Dermis blood vessel endothelial cell (primary cell): ENCODE results near the gene LY6G5B. TPM values are rescaled to one million over a fixed set of nuclear protein-coding genes. Genes with fewer than 3 reads are reported as not detected.
"Not testable (repeated sequence)": the region's sequence is repeated elsewhere in the genome, so short reads cannot be mapped to it uniquely, and the experiment has no call there.

Source experiments
- DNase-seq: peaks from one replicate; pipeline ENCODE4 v3.0.0; 2010
- total RNA-seq: library from RNA; depleted of rRNA; stranded (reverse); fragments of >200 nt; gene quantifications from 2 replicates; pipeline ENCODE4 v1.2.3, GENCODE V29; 2014

The LY6G5B gene
- total RNA-seq, 1 donor from 2014 or later = 3.2 TPM

- no peak for DNase-seq
These were observed 21.9 kb downstream of the LY6G5B start for GRCh38 chr6:31691564-31692108.

- no peak for DNase-seq
These were observed 22.6 kb downstream of the LY6G5B start for GRCh38 chr6:31692353-31692752.

GRCh38 chr6:31692886-31693285 is 23.1 kb downstream of the LY6G5B start:
- no peak for DNase-seq

GRCh38 chr6:31693535-31693934 is 23.8 kb downstream of the LY6G5B start:
- no peak for DNase-seq

GRCh38 chr6:31697555-31697954 is 27.8 kb downstream of the LY6G5B start:
- no peak for DNase-seq

GRCh38 chr6:31700740-31701401 is 31.1 kb downstream of the LY6G5B start:
- no peak for DNase-seq

DNA sequence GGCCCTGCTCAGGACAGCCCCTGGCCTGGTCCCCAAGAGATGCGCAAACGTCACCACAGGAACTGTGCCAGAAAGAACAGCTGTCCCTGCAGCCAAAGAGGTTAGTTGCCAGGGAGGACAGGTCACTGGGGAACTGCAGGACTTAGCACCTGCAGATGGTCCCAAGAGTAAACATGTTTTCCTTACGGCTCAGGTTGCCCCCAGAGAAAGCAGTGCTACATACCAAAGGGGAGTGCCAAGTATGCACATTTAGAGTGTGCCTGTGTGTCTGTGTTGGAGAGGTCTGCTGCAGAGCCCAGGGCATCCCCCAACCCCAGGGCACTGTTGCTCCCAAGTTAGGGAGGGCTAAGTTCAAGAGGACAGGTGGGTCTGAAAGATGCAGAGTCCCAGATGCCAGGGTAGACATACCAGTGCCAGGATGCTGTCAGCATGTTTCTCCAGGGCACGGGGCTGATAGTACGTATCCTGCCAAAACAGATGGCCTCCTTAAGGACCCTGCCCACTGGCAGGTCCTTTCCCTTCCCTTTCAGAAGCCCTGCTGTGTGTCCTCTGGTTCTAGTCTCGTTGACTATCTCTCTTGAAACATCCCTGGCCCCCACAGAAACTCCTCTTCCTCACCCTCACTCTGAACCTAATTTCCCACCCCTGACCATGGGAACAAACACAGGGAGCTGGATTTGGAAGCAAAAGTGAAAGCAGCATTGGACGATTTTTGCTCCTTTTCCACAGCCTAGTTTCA is 32.1 kb downstream of the LY6G5B start:
- DNase-seq = peak; percentile 37

DNA sequence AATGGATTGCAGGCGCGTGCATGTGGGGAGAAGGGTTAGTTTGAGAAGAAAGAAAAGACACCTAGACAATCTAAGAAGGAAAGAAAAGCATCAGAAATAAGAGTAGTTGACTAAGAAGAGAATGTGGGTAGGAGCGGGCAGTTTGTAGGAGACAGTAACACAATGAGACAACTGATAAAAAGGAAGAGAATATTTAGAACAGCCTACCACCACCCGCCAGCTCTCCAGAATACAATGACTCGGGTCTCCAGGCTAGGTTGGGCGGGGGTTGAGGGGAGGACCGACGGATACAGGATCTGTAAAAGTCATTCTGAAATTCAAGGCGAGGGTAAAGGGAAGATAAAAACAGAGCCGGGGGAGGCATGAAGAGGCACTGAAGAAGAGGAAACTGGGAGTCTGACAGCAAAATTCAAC is 32.6 kb downstream of the LY6G5B start:
- DNase-seq = peak; percentile 50

GRCh38 chr6:31702819-31703716 is 33.3 kb downstream of the LY6G5B start, which contains the start of gene ABHD16A:
Gene ABHD16A, minus strand, starts transcription at chr6:31703324. Its CDS starts 43 bp downstream, at chr6:31703281.
- DNase-seq = peak; percentile 99

GRCh38 chr6:31705931-31706330 is 36.2 kb downstream of the LY6G5B start:
- no peak for DNase-seq

GRCh38 chr6:31706599-31706998 is 36.8 kb downstream of the LY6G5B start, which contains the start of gene LY6G6F:
Gene LY6G6F, plus strand, starts transcription at chr6:31706866. Its CDS starts 41 bp downstream, at chr6:31706907.
- no peak for DNase-seq

DNA sequence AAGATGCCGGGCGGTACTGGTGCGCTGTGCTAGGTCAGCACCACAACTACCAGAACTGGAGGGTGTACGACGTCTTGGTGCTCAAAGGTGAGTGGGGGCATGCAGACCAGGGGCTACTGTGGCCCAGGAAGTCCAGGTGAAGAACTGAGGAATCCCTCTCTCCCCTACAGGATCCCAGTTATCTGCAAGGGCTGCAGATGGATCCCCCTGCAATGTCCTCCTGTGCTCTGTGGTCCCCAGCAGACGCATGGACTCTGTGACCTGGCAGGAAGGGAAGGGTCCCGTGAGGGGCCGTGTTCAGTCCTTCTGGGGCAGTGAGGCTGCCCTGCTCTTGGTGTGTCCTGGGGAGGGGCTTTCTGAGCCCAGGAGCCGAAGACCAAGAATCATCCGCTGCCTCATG is 37.9 kb downstream of the LY6G5B start:
- no peak for DNase-seq

DNA sequence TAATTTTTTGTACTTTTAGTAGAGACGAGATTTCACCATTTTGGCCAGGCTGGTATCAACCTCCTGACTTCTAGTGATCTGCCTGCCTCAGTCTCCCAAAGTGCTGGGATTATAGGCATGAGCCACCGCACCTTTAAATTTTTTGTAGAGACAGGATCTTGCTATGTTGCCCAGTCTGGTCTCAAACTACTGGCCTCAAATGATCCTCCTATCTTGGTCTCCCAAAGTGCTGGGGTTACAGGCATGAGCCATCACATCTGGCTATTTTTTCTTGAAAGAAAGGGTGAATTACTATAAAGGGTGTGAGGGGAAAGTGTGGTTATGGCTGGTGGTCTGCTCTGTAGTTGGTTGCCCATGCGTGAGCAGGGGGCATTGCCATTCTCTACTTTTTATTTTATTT is 38.4 kb downstream of the LY6G5B start:
- DNase-seq = no peak

- DNase-seq = not testable (repeated sequence)
These were observed 39.4 kb downstream of the LY6G5B start for GRCh38 chr6:31709157-31709556.

DNA sequence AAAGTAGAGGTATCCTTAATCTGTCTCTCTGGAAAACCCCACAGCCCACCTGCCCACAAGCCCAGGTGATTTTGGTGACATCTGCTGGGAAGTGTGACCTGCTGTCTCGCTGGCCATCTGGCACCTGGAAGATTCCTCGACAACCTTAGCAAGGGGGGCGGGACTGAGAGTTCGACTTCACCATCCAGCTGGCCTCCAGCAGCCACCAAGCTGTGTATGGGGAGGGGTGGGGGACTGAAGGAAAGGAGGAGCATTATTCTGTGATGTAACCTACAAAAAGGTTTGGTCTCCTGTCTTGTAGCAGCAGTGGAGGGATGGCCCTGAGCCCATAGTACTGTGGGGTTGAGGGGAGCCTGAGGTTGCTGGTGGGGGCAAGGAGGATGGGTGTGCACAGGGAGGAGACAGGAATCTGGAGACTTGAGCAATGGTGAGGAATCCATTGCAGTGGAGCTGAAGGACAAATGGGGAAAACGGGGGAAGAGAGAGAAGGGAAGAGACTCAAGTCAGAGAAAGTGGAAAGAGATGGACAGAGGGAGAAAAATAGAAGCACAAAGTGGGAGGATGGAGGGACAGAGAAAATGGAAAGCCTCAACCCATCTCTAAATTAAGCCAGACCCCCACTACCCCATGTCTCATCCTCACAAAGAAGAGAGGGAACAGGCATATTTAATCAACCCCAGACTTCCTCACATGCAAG is 40.9 kb downstream of the LY6G5B start:
- no peak for DNase-seq

DNA sequence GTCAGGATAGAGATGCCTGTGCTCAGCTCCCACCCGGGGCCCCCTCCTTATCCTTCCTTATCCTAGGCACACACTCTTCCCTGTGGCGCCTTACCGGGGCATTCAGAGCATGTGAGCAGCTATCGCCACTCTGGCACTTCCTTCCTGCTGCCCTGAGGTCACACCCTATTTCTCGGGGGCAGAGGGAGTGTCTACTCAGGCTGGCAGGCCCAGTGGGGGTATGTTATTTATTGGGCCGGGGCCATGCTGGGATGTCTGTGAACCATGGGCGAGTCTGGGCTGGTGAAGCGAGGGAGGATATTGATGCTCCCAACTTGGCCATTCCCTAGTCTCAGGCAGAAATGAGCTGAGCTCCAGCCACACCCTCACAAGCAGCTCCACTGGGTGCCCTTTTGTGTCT is 41.5 kb downstream of the LY6G5B start:
- DNase-seq = no peak

DNA sequence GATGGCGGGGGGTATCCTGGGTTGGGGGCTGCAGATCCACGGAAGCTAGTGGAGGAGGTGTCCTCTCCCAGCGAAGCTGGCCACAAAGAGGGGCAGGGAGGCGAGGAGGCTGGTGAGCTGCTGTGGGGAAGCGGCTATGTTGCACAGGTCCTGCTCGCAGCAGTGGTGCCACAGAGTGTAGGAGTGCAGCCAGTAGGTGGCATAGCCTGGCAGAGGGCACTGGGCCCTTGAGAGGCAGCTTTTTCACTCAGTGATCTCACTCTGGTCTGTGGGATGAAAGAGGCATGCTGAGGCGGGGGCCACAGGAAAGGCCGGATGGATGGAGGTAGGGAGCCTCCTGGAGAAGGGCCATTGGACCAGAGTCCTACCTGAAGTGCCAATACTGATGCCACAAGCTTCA is 42.5 kb downstream of the LY6G5B start:
- no peak for DNase-seq

- no peak for DNase-seq
These were observed 43.7 kb downstream of the LY6G5B start for GRCh38 chr6:31713465-31713864.

GRCh38 chr6:31713991-31714684 is 44.4 kb downstream of the LY6G5B start:
- DNase-seq = no peak

DNA sequence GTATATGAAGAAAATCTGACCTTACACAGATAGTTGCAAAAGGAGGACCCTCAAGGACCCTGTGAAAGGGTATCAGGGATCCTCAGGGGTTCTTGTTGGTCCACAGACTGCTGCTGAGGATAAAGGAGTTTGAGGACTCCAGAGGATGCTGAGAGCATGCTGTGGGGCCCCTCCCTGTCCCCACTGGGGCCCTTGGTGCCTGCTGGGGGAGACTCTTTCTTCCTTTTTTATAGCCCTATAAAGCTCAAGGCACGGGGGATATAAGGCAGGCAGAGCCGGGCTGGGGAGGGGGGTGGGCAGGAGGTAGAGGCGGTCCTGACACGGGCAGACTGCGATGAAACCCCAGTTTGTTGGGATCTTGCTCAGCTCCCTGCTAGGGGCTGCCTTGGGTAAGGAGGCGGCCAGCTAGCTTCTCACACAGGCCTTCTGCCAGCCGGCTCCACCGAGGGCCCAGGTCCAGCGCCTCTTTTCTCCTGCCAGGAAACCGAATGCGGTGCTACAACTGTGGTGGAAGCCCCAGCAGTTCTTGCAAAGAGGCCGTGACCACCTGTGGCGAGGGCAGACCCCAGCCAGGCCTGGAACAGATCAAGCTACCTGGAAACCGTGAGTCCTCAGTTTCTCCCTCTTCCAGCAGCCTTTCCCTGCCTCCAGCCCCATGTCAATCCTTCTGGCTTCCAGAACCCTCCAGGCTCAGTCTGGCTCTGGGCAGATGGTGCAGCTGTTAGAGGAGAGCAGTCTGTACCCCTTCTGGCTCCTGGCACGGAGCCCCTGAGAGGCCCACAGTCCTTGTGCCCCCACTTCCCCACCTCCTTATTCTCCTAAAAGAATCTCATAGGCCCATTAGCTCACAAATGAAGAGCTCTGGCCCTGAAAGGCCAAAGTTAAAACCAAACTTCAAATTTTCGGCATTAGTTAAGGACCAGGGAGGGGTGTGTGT is 45.5 kb downstream of the LY6G5B start, which contains the start of gene LY6G6D:
LY6G6D (plus strand) TSS at position 327 of the 937 bp plus-strand sequence; CDS start at position 335, 8 bp downstream.
- no peak for DNase-seq
